Neural cell (in vitro differentiated cells): ENCODE results near the gene RNF144A.

Experiments used
- EP300 ChIP-seq: fragments of 450-650 bp; conservative IDR thresholded peaks from 2 replicates; pipeline ENCODE4 v1.6.1; 2014; ENCODE audit warnings: antibody characterized with exemption, mild to moderate bottlenecking, moderate library complexity; ENCODE audit not compliant: poor library complexity, severe bottlenecking
- EZH2 ChIP-seq: fragments of 200-600, 300-800 bp; shearing (Covaris generic), sonication (generic); IDR thresholded peaks from 2 replicates; pipeline ENCODE4 v1.6.1; 2014; ENCODE audit warnings: antibody characterized with exemption, low read length, borderline replicate concordance, mild to moderate bottlenecking; ENCODE audit not compliant: insufficient read depth, poor library complexity, severe bottlenecking
- MXI1 ChIP-seq: fragments of 450-650 bp; conservative IDR thresholded peaks from 2 replicates; pipeline ENCODE4 v1.6.1; 2014; ENCODE audit warnings: antibody characterized with exemption, mild to moderate bottlenecking; ENCODE audit not compliant: poor library complexity, severe bottlenecking
- POLR2AphosphoS5 ChIP-seq: IDR thresholded peaks from 2 replicates; pipeline ENCODE4 v1.6.1; 2012
- REST ChIP-seq: IDR thresholded peaks from 2 replicates; pipeline ENCODE4 v1.6.1; 2012; ENCODE audit warnings: borderline replicate concordance
- SMC3 ChIP-seq: fragments of 450-650 bp; conservative IDR thresholded peaks from 2 replicates; pipeline ENCODE4 v1.6.1; 2014; ENCODE audit warnings: antibody characterized with exemption, mild to moderate bottlenecking, moderate library complexity; ENCODE audit not compliant: poor library complexity
- TAF1 ChIP-seq: IDR thresholded peaks from 2 replicates; pipeline ENCODE4 v1.6.1; 2012; ENCODE audit warnings: low read depth
- TF ChIP-seq, protein P1 (sequence below): fragments of 450-650 bp; IDR thresholded peaks from 2 replicates; pipeline ENCODE4 v1.5.1; 2014; ENCODE audit warnings: antibody characterized with exemption, mild to moderate bottlenecking, moderate library complexity; ENCODE audit not compliant: poor library complexity, severe bottlenecking

GRCh38 chr2:6993936-6994335 lies 76.7 kb downstream of the RNF144A start:
- TF ChIP-seq TAF1: no peak
- TF ChIP-seq, protein P1, sequence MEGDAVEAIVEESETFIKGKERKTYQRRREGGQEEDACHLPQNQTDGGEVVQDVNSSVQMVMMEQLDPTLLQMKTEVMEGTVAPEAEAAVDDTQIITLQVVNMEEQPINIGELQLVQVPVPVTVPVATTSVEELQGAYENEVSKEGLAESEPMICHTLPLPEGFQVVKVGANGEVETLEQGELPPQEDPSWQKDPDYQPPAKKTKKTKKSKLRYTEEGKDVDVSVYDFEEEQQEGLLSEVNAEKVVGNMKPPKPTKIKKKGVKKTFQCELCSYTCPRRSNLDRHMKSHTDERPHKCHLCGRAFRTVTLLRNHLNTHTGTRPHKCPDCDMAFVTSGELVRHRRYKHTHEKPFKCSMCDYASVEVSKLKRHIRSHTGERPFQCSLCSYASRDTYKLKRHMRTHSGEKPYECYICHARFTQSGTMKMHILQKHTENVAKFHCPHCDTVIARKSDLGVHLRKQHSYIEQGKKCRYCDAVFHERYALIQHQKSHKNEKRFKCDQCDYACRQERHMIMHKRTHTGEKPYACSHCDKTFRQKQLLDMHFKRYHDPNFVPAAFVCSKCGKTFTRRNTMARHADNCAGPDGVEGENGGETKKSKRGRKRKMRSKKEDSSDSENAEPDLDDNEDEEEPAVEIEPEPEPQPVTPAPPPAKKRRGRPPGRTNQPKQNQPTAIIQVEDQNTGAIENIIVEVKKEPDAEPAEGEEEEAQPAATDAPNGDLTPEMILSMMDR: no peak
- TF ChIP-seq EP300: no peak
- TF ChIP-seq MXI1: no peak
- TF ChIP-seq EZH2: no peak
- TF ChIP-seq POLR2AphosphoS5: no peak
- TF ChIP-seq REST: no peak
- TF ChIP-seq SMC3: no peak
